ENCODE measurements around the gene RTL3. TPM values are rescaled to one million over a fixed set of nuclear protein-coding genes. Genes with fewer than 3 reads are reported as not detected.
"Not testable (repeated sequence)": the region's sequence is repeated elsewhere in the genome, so short reads cannot be mapped to it uniquely, and the experiment has no call there.

The RTL3 gene
- total RNA-seq, 1 experiment from 2014 or later: not detected

DNA sequence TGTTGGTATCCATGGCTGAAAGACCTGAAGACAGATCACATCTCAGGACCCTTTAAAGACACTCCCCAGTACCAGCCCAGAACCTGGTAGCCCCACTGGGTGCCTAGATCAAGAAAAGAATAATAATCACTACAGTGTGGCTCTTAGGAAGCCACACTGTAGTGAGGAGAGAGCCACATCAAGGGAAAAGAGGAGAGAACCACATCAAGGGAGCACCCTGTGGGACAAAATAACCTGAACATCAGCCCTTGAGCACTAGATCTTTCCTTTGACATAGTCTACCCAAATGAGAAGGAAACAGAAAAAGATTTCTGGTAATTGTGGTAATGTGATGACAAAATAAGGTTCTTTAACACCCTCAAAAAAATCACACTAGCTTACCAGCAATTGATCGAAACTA, 15.3 kb downstream of the RTL3 start:
- no peak for TF ChIP-seq EZH2 (IDR thresholded peaks at IDR 0.05; ENCODE audit: low read depth)
- TF ChIP-seq, protein P1, sequence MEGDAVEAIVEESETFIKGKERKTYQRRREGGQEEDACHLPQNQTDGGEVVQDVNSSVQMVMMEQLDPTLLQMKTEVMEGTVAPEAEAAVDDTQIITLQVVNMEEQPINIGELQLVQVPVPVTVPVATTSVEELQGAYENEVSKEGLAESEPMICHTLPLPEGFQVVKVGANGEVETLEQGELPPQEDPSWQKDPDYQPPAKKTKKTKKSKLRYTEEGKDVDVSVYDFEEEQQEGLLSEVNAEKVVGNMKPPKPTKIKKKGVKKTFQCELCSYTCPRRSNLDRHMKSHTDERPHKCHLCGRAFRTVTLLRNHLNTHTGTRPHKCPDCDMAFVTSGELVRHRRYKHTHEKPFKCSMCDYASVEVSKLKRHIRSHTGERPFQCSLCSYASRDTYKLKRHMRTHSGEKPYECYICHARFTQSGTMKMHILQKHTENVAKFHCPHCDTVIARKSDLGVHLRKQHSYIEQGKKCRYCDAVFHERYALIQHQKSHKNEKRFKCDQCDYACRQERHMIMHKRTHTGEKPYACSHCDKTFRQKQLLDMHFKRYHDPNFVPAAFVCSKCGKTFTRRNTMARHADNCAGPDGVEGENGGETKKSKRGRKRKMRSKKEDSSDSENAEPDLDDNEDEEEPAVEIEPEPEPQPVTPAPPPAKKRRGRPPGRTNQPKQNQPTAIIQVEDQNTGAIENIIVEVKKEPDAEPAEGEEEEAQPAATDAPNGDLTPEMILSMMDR (conservative IDR thresholded peaks at IDR 0.05): no peak
- Histone ChIP-seq H3K27me3 (ENCODE audit: insufficient read depth, low read depth) (no peaks in the 10 kb centered on the region), H3K4me2 (no peak overlapping the region), H3F3A (ENCODE audit: insufficient read depth, low read depth) (no peaks in the 10 kb centered on the region), H4K20me1 (ENCODE audit: insufficient read depth) (no peaks in the 10 kb centered on the region), H3K36me3 (ENCODE audit: low read depth) (no peaks in the 10 kb centered on the region), H3K79me2 (ENCODE audit: low read depth) (no peaks in the 10 kb centered on the region), H3K27ac (no peak overlapping the region), H2AFZ (no peak overlapping the region), H3K4me1 (replicated peaks; ENCODE audit: insufficient read depth) (no peaks in the 10 kb centered on the region), H3K4me3 (no peak overlapping the region), H3K9me2 (ENCODE audit: insufficient read depth) (no peaks in the 10 kb centered on the region), H3K9me3 (ENCODE audit: insufficient read depth, low read depth) (no peaks in the 10 kb centered on the region)
- DNase-seq: no peak
- no TSS peak for BruUV-seq (replicated peaks)
- intact Hi-C loops (cut with micrococcal nuclease; ENCODE audit: unreplicated experiment): no loop called here
- POLR2A ChIA-PET (ENCODE audit: unreplicated experiment): no interaction called here
- CTCF ChIA-PET: interaction anchor here (0.8 kb wide), 1 partner anchor 1072 kb away, joined by 3 read pairs; no protein-coding TSS in a partner anchor

- BruUV-seq (replicated peaks): no TSS peak
- no peak overlapping the region for H2AFZ ChIP-seq
- no peaks in the 10 kb centered on the region for H4K20me1 ChIP-seq (ENCODE audit: insufficient read depth)
- no peaks in the 10 kb centered on the region for H3K9me3 ChIP-seq (ENCODE audit: insufficient read depth, low read depth)
- H3K79me2 ChIP-seq (ENCODE audit: low read depth): no peaks in the 10 kb centered on the region
- H3K27ac ChIP-seq: no peak overlapping the region
- H3K36me3 ChIP-seq (ENCODE audit: low read depth): no peaks in the 10 kb centered on the region
- no peak for DNase-seq
- H3F3A ChIP-seq (ENCODE audit: insufficient read depth, low read depth): no peaks in the 10 kb centered on the region
- H3K27me3 ChIP-seq (ENCODE audit: insufficient read depth, low read depth): no peaks in the 10 kb centered on the region
- H3K4me1 ChIP-seq (replicated peaks; ENCODE audit: insufficient read depth): no peaks in the 10 kb centered on the region
- ChIA-PET POLR2A (ENCODE audit: unreplicated experiment) (no interaction called here), CTCF (interaction anchor here (0.8 kb wide), 1 partner anchor 1071 kb away, joined by 3 read pairs; no protein-coding TSS in a partner anchor)
- H3K4me2 ChIP-seq: no peak overlapping the region
- intact Hi-C loops (cut with micrococcal nuclease; ENCODE audit: unreplicated experiment): no loop called here
- TF ChIP-seq, protein P1 (conservative IDR thresholded peaks at IDR 0.05): no peak
- H3K4me3 ChIP-seq: no peak overlapping the region
- no peaks in the 10 kb centered on the region for H3K9me2 ChIP-seq (ENCODE audit: insufficient read depth)
Measured at GRCh38 chrX:78643096-78643495, 16.0 kb downstream of the RTL3 start.

DNA sequence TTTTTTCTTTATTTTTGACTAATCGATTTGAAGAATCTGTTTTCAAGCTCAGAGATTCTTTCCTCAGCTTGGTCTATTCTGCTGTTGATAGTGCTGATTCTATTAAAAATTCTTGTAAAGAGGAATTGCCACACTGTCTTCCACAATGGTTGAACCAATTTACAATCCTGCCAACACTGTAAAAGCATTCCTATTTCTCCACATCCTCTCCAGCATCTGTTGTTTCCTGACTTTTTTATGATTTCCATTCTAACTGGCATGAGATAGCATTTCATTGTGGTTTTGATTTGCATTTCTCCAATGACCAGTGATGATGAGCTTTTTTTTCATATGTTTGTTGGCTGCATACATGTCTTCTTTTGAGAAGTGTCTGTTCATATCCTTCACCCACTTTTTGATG, 23.0 kb downstream of the RTL3 start:
- BruUV-seq (replicated peaks); CTCF ChIA-PET; H3K4me2 ChIP-seq; H2AFZ ChIP-seq; POLR2A ChIA-PET (ENCODE audit: unreplicated experiment); intact Hi-C loops (cut with micrococcal nuclease; ENCODE audit: unreplicated experiment); H3K27ac ChIP-seq; H3K9me2 ChIP-seq (ENCODE audit: insufficient read depth); H4K20me1 ChIP-seq (ENCODE audit: insufficient read depth); H3K4me3 ChIP-seq; H3K36me3 ChIP-seq (ENCODE audit: low read depth); H3F3A ChIP-seq (ENCODE audit: insufficient read depth, low read depth); H3K27me3 ChIP-seq (ENCODE audit: insufficient read depth, low read depth); H3K79me2 ChIP-seq (ENCODE audit: low read depth); H3K4me1 ChIP-seq (replicated peaks; ENCODE audit: insufficient read depth); DNase-seq; H3K9me3 ChIP-seq (ENCODE audit: insufficient read depth, low read depth): not testable (repeated sequence)
